Measurements from ENCODE around the gene GALNT7.

DNA sequence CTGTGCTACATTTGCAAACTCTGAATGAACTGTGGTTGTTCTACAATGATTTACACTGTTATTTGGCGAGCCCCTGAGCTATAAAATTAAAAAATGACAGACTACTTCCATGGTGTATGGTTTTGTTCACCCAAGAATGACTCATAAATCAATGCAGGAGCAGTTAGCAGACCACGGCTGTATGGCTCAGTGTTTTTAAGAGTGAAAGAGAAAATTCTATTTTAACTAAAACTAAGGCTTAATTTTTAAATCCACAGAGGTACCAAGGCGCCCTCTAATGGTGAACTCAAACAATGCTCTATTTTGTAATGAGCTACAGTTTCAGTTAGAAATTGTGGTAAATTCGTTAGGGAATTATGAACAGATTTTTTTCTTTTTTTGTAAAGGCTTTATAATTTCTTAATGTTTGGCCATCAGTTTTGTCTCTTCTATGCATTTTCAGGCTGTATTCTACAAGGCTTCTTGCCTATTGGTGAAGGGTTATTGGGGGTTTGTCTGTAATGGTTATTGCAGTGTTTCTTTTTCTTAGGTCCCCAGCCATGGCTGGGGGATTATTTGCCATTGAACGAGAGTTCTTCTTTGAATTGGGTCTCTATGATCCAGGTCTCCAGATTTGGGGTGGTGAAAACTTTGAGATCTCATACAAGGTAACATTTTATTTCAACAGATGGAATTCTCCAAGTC, 133.0 kb downstream of the GALNT7 start:
- TF ChIP-seq CHD4 (IDR thresholded peaks at IDR 0.05; ENCODE audit: borderline replicate concordance, low read length), result no peak
- no peak for TF ChIP-seq ZNF382 (CRISPR knock-in tag; IDR thresholded peaks at IDR 0.05; ENCODE audit: borderline replicate concordance)
- no peak for TF ChIP-seq POLR2AphosphoS5 (IDR thresholded peaks at IDR 0.05; ENCODE audit: low read depth, low read length)
- no peak for TF ChIP-seq PBX3 (CRISPR knock-in tag; IDR thresholded peaks at IDR 0.05; ENCODE audit: borderline replicate concordance)

Measured in HepG2 (cell line).